AG09309 (cell line): ENCODE results near the gene RASSF10.

ENCODE experiments used
- DNase-seq: peaks from one replicate; pipeline ENCODE4 v3.0.0-alpha.2; 2010; ENCODE audit warnings: low read depth
- H3K4me3 ChIP-seq: 2 replicates; pipeline ENCODE4 v1.5.1; 2011; ENCODE audit warnings: mild to moderate bottlenecking, low read depth, low read length, moderate library complexity; ENCODE audit not compliant: control insufficient read depth
- CTCF ChIP-seq: IDR thresholded peaks from 2 replicates; pipeline ENCODE4 v1.5.1; 2011; ENCODE audit warnings: mild to moderate bottlenecking, low read depth, low read length, inconsistent platforms; ENCODE audit not compliant: insufficient read depth, control insufficient read depth; ENCODE audit errors: missing control alignments

The RASSF10 gene

GRCh38 chr11:13055200-13055599 is 46.1 kb downstream of the RASSF10 start:
- no peak for DNase-seq
- no peak for TF ChIP-seq CTCF
- H3K4me3 ChIP-seq = no peak overlapping the region

- H3K4me3 ChIP-seq = no peak overlapping the region
- TF ChIP-seq CTCF = no peak
- no peak for DNase-seq
These were observed 52.3 kb downstream of the RASSF10 start for GRCh38 chr11:13061294-13061990.
